Activated T-helper 1 cell treated with anti-CD3 and anti-CD28 coated beads, Interleukin-12 subunit alpha, Interleukin-12 subunit beta, Interleukin-2, Interleukin-4 antibody, amounts not matched to agents 30 ng/mL and 10 ng/mL and 1 ng/mL, durations not matched to agents 14 hours and 24 hours and 36 hours (primary cell): ENCODE data around the gene UBXN7. TPM values are rescaled to one million over a fixed set of nuclear protein-coding genes. Genes with fewer than 3 reads are reported as not detected.
"Not testable (repeated sequence)": the region's sequence is repeated elsewhere in the genome, so short reads cannot be mapped to it uniquely, and the experiment has no call there.

Source experiments
- DNase-seq: peaks from one replicate; pipeline ENCODE4 v3.0.0; 2021; ENCODE audit warnings: low spot score
- H3K27ac Mint-ChIP-seq: one replicate; pipeline ENCODE4 v1.8.0; 2021; ENCODE audit warnings: mild to moderate bottlenecking, mixed read lengths
- H3K27me3 Mint-ChIP-seq: one replicate; pipeline ENCODE4 v1.8.0; 2022; ENCODE audit warnings: mild to moderate bottlenecking, moderate library complexity, mixed read lengths; ENCODE audit not compliant: insufficient read depth
- H3K36me3 Mint-ChIP-seq: one replicate; pipeline ENCODE4 v1.8.0; 2021; ENCODE audit warnings: low read depth, mixed read lengths
- H3K4me1 Mint-ChIP-seq: one replicate; pipeline ENCODE4 v1.8.0; 2021; ENCODE audit warnings: low read depth, mixed read lengths
- H3K4me3 Mint-ChIP-seq: one replicate; pipeline ENCODE4 v1.8.0; 2021; ENCODE audit warnings: mild to moderate bottlenecking, moderate library complexity, mixed read lengths
- H3K9me3 Mint-ChIP-seq: one replicate; pipeline ENCODE4 v1.8.0; 2021; ENCODE audit warnings: mixed read lengths
- intact Hi-C: fragments of 100-400 bp; cut with micrococcal nuclease; formaldehyde crosslinking; loops from one replicate; pipeline ENCODE4 v1.15.1; 2024
- total RNA-seq: library from RNA; stranded (reverse); gene quantifications from 2 replicates; pipeline ENCODE4 v1.2.3, GENCODE V29; 2022

UBXN7 gene
- total RNA-seq, 1 donor from 2014 or later: 60.9 TPM

GRCh38 chr3:196317687-196318467 is 114.3 kb downstream of the UBXN7 start, which contains the start of gene DYNLT2B:
DYNLT2B (minus strand) TSS chr3:196318240; CDS start chr3:196318152, 88 bp downstream.
- intact Hi-C loops: loop anchor here (1.0 to 5.0 kb wide), 9 partner anchors 31 to 421 kb away; partner anchors contain the start of genes FBXO45, PAK2, PCYT1A and UBXN7
- Mint-ChIP-seq H3K4me3 (peak within 1 kb of the TSS; percentile 95), H3K9me3 (no peaks in the 10 kb centered on the region), H3K36me3 (peaks cover 7% of the 10 kb centered on the region), H3K4me1 (peaks cover 7% of the 10 kb centered on the region), H3K27ac (peak within 1 kb of the TSS; percentile 98), H3K27me3 (no peaks in the 10 kb centered on the region)
- peak; percentile 87 for DNase-seq

DNA sequence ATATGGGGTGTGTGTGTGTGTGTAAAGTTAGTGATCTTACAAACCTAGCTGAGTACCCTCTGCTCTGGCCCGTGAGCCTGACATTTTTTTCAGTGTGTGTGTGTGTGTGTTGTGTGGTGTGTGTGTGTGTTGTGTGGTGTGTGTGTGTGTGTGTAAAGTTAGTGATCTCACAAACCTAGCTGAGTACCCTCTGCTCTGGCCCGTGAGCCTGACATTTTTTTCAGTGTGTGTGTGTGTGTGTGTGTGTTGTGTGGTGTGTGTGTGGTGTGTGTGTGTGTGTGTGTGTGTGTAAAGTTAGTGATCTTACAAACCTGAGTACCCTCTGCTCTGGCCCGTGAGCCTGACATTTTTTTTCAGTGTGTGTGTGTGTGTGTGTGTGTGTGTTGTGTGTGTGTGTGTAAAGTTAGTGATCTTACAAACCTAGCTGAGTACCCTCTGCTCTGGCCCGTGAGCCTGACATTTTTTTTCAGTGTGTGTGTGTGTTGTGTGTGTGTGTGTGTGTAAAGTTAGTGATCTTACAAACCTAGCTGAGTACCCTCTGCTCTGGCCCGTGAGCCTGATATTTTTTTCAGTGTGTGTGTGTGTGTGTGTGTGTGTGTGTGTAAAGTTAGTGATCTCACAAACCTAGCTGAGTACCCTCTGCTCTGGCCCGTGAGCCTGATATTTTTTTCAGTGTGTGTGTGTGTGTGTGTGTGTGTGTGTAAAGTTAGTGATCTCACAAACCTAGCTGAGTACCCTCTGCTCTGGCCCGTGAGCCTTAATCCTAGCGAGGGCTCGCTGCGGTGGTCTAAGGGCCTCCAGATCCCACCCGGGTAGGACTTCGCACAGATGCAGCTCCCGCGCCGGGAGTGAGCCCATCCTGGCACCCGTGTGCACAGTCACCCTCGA is 115.2 kb downstream of the UBXN7 start:
- not testable (repeated sequence) for H3K27me3 Mint-ChIP-seq
- H3K4me3 Mint-ChIP-seq: peak overlapping the region; percentile 95

DNA sequence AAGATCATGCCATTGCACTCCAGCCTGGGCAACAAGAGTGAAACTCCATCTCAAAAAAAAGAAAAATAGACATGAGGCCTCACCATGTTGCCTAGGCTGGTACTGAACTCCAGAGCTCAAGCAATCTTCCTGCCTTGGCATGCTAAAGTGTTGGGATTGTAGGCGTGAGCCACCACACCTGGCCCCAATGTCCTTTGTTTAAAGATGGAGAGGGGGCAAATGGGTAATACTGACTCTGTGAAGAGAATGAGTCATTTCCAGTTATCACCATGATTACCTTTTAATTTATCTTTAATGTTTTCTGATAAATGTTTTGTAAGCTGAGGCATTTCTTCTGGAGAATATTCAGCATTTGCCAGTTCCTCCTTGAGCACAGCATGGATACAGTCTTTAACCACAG is 116.4 kb downstream of the UBXN7 start:
- Mint-ChIP-seq H3K27me3 (no peaks in the 10 kb centered on the region), H3K4me1 (peaks cover 7% of the 10 kb centered on the region), H3K9me3 (no peaks in the 10 kb centered on the region), H3K36me3 (peaks cover 7% of the 10 kb centered on the region), H3K27ac (no peak overlapping the region), H3K4me3 (no peak overlapping the region)
- DNase-seq: no peak
- intact Hi-C loops: loop anchor here (5.0 kb wide), 2 partner anchors 206 to 251 kb away; partner anchors contain the start of genes FBXO45 and WDR53

More for the DNA sequence above, 115.2 kb downstream of the UBXN7 start:
- not testable (repeated sequence) for H3K9me3 Mint-ChIP-seq, H3K36me3 Mint-ChIP-seq, H3K4me1 Mint-ChIP-seq, DNase-seq
- H3K27ac Mint-ChIP-seq: peak overlapping the region; percentile 98
- intact Hi-C loops: loop anchor here (5.0 kb wide), 2 partner anchors 205 to 250 kb away; partner anchors contain the start of genes FBXO45 and WDR53

DNA sequence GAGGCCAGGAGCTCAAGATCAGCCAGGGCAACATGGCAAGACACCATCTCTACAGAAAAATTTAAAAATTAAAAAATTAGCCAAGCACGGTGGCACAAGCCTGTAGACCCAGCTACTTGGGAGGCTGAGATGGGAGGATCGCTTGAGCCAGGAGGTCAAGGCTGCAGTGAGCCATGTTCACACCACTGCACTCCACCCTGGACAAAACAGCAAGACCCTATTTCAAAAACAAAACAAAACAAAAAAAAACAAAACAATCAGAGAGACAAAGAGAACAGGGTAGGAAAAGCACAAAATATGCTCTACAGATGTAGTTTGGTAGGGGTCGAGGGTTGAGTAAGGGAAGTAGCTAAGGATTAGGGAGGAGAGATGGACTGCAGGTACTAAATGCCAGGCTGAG is 117.6 kb downstream of the UBXN7 start:
- H3K36me3 Mint-ChIP-seq: peaks cover 7% of the 10 kb centered on the region
- H3K27ac Mint-ChIP-seq: no peak overlapping the region
- H3K9me3 Mint-ChIP-seq: no peaks in the 10 kb centered on the region
- peaks cover 7% of the 10 kb centered on the region for H3K4me1 Mint-ChIP-seq
- no peak for DNase-seq
- intact Hi-C loops: no loop called here
- no peak overlapping the region for H3K4me3 Mint-ChIP-seq
- no peaks in the 10 kb centered on the region for H3K27me3 Mint-ChIP-seq

GRCh38 chr3:196314086-196314485 is 118.1 kb downstream of the UBXN7 start:
- H3K27ac Mint-ChIP-seq, H3K9me3 Mint-ChIP-seq, intact Hi-C loops, H3K27me3 Mint-ChIP-seq, DNase-seq, H3K36me3 Mint-ChIP-seq, H3K4me1 Mint-ChIP-seq: not testable (repeated sequence)
- H3K4me3 Mint-ChIP-seq: peak overlapping the region; percentile 5

DNA sequence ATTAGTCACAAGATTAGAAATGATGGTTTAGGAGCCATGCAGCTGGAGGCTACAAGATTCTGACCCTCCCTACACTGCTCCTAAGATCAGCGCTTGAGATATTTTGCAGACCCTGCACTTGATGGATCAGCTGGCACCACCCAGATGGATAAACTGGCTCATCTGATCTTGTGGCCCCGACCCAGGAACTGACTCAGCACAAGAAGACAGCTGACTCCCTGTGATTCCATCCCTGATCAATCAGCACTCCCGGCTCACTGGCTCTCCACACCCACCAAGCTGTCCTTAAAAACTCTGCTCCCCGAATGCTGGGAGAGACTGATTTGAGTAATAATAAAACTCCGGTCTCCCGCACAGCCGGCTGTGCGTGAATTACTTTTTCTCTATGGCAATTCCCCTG is 129.3 kb downstream of the UBXN7 start:
- peaks cover 17% of the 10 kb centered on the region for H3K36me3 Mint-ChIP-seq
- H3K9me3 Mint-ChIP-seq, DNase-seq, H3K27ac Mint-ChIP-seq, H3K4me1 Mint-ChIP-seq, H3K27me3 Mint-ChIP-seq, intact Hi-C loops, H3K4me3 Mint-ChIP-seq: not testable (repeated sequence)

DNA sequence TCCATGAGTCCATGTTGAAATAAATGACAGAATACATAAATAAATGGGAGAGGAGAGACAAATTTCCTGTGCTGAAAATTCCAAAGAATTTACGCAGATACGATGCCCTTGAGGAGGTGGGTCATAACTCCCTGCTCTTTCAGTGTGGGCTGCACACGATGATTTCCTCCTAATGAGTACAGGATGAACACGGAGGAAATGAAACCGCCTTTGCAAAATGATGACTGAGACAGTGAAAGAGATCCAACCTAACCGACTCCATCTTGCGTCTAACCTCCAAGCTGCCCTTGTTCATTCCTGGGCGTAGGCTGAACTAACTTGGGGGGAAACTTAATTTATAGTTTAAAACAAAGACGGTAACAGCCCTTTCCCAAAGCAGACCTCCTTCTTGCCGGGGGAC is 129.7 kb downstream of the UBXN7 start:
- H3K27me3 Mint-ChIP-seq, intact Hi-C loops, H3K27ac Mint-ChIP-seq, H3K4me1 Mint-ChIP-seq, H3K4me3 Mint-ChIP-seq, DNase-seq, H3K9me3 Mint-ChIP-seq: not testable (repeated sequence)
- peaks cover 17% of the 10 kb centered on the region for H3K36me3 Mint-ChIP-seq

DNA sequence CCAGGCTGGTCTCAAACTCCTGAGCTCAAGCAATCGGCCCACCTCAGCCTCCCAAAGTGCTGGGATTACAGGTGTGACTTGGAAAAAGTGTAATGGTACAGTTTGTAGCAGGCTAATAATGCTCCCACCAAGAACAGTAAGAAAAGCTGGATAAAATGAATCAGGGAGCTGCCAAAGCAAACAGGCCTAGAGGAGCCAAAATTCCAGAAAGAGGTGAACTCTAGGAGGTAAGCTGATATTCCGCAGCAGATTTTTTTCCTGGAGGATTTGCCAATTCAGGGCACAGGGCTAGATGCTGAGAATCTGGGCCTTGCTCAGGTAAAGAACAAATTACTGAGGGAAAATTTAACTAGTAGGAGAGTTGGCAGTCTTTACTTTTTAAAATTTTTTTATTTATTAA is 133.7 kb downstream of the UBXN7 start:
- H3K36me3 Mint-ChIP-seq: peaks cover 21% of the 10 kb centered on the region
- H3K4me1 Mint-ChIP-seq: peaks cover 6% of the 10 kb centered on the region
- no peak overlapping the region for H3K27ac Mint-ChIP-seq
- H3K9me3 Mint-ChIP-seq: no peaks in the 10 kb centered on the region
- intact Hi-C loops: no loop called here
- H3K4me3 Mint-ChIP-seq: no peak overlapping the region
- no peaks in the 10 kb centered on the region for H3K27me3 Mint-ChIP-seq
- no peak for DNase-seq

Other genes starting within 250 kb of the UBXN7 start
- gene ZDHHC19, start 221.0 kb downstream of the UBXN7 start, total RNA-seq: 0.36 TPM in 1 of 2 replicates, not detected in the other
- gene SLC51A, start 215.9 kb downstream of the UBXN7 start, total RNA-seq: not detected in 2 replicates
- gene PCYT1A, start 144.7 kb downstream of the UBXN7 start, total RNA-seq: 54.7 and 57.0 TPM in 2 replicates
- 11.6 and 12.7 TPM in 2 replicates for gene DYNLT2B, start 114.2 kb downstream of the UBXN7 start, total RNA-seq
- gene TM4SF19, start 94.0 kb downstream of the UBXN7 start, total RNA-seq: not detected in 2 replicates
- 32.1 and 32.8 TPM in 2 replicates for gene RNF168, start 71.3 kb upstream of the UBXN7 start, total RNA-seq
- gene SMCO1, start 82.9 kb upstream of the UBXN7 start, total RNA-seq: not detected in 2 replicates
- gene WDR53, start 136.1 kb upstream of the UBXN7 start, total RNA-seq: 24.8 and 25.5 TPM in 2 replicates
- gene FBXO45, start 136.2 kb upstream of the UBXN7 start, total RNA-seq: 22.8 and 24.3 TPM in 2 replicates
- 37.8 and 38.8 TPM in 2 replicates for gene NRROS, start 207.3 kb upstream of the UBXN7 start, total RNA-seq